ENCODE measurements around the gene PCNX3. TPM values are rescaled to one million over a fixed set of nuclear protein-coding genes. Genes with fewer than 3 reads are reported as not detected.

The PCNX3 gene
- total and polyA plus RNA-seq, 10 of the 15 experiments (the other 5 are each of a cell fraction or from before 2014, with no cell fraction given): 0.03 to 46.6 (median 8.4) TPM

- no peak for ATAC-seq
- FAIRE-seq: no peak
- CTCF ChIA-PET: interaction anchor here (1.0 to 3.3 kb wide), 6 partner anchors 11 to 51 kb away, joined by 3 to 39 read pairs (median 18); partner anchors contain the start of genes EHBP1L1, FAM89B, PCNX3 and ZNRD2
- Histone ChIP-seq H3K4me2 (ENCODE audit: control insufficient read depth, insufficient read depth) (no peak overlapping the region), H3K79me2 (ENCODE audit: control insufficient read depth, insufficient read depth, low read length) (peaks cover 5% of the 10 kb centered on the region), H3K9ac (ENCODE audit: control insufficient read depth, insufficient read depth, low read length) (no peak overlapping the region), H3K27me3 (replicated peaks in 1 of 2; ENCODE audit: control insufficient read depth in 2 of 2, insufficient read depth in 2 of 2, low read length in 1 of 2) (no peaks in the 10 kb centered on the region), H3K36me3 (ENCODE audit: control insufficient read depth in 2 of 2, insufficient read depth in 2 of 2, low read length in 1 of 2) (peaks cover 0 to 2% of the 10 kb centered on the region in 2 experiments; a peak in 3 of 4 replicates), H3K9me3 (replicated peaks; ENCODE audit: control insufficient read depth, insufficient read depth, low read length) (no peaks in the 10 kb centered on the region), H3K27ac (ENCODE audit: control insufficient read depth, insufficient read depth) (no peak overlapping the region), H3K4me1 (ENCODE audit: control insufficient read depth, insufficient read depth, low read length) (peaks cover 27% of the 10 kb centered on the region), H4K20me1 (ENCODE audit: control insufficient read depth, insufficient read depth) (no peaks in the 10 kb centered on the region), H2AFZ (ENCODE audit: control insufficient read depth, low read depth, low read length) (no peak overlapping the region), H3K4me3 (no peak overlapping the region)
- in situ Hi-C loops (cut with MboI): no loop called here
- no peak for DNase-seq (ENCODE audit: low read depth, low spot score)
- RAD21 ChIA-PET (ENCODE audit: unreplicated experiment): interaction anchor here (1.3 to 2.1 kb wide), 2 partner anchors 19 to 46 kb away, joined by 3 to 12 read pairs; partner anchors contain the start of genes FAM89B and SIPA1
- intact Hi-C loops (cut with micrococcal nuclease; ENCODE audit: unreplicated experiment): no loop called here
- TF ChIP-seq STAT1 (conservative IDR thresholded peaks at IDR 0.05): no peak
- TF ChIP-seq MLLT1 (IDR thresholded peaks at IDR 0.05): no peak
- no peak for TF ChIP-seq MEF2A (IDR thresholded peaks at IDR 0.05; ENCODE audit: insufficient read depth, low read depth, low read length)
- POLR2A ChIA-PET: interaction anchor here (0.6 to 6.0 kb wide), 3 partner anchors 17 to 142 kb away, joined by 3 to 66 read pairs (median 12); partner anchors contain the start of genes FAM89B and ZNRD2
- no TSS peak for BruUV-seq (replicated peaks)
- 96% methylated on average over 75 of the region's 106 CpGs for WGBS (ENCODE audit: insufficient coverage, insufficient replicate concordance, low lambda C conversion rate, missing lambda C conversion rate)
- SMC1A ChIA-PET (ENCODE audit: uncharacterized antibody, unreplicated experiment): interaction anchor here (1.8 to 2.3 kb wide), 4 partner anchors 12 to 23 kb away, joined by 5 to 18 read pairs (median 6); partner anchors contain the start of genes FAM89B and PCNX3
Observed at GRCh38 chr11:65591939-65592857, 23.4 kb upstream of the PCNX3 start.
